ENCODE measurements around the gene TUBA4A.
"Not testable (repeated sequence)": the region's sequence is repeated elsewhere in the genome, so short reads cannot be mapped to it uniquely, and the experiment has no call there.

The TUBA4A gene

GRCh38 chr2:219287580-219288265 lies 34.0 kb upstream of the TUBA4A start:
- no peaks in the 10 kb centered on the region for H3K4me1 ChIP-seq (ENCODE audit: control insufficient read depth, insufficient read depth, low read length)
- H3K27ac ChIP-seq (ENCODE audit: extremely low read depth, low read depth, low read length) = no peak overlapping the region
- no peak overlapping the region for H3K4me3 ChIP-seq (ENCODE audit: low read depth, low read length)
- H3K36me3 ChIP-seq (ENCODE audit: control insufficient read depth in 2 of 2, insufficient read depth in 1 of 2, low read length in 2 of 2) = peaks cover 0 to 39% of the 10 kb centered on the region in 2 experiments; a peak in 1 of 3 replicates
- no peaks in the 10 kb centered on the region for H3K9me3 ChIP-seq (ENCODE audit: control insufficient read depth, insufficient read depth, low read depth, low read length)
- ChIA-PET POLR2A (interaction anchor here (0.6 kb wide), 1 partner anchor 76 kb away, joined by 4 read pairs; no protein-coding TSS in a partner anchor), CTCF (interaction anchor here (1.3 to 1.4 kb wide), 2 partner anchors 9 to 11 kb away, joined by 4 to 8 read pairs; partner anchors contain the start of gene DNAJB2)
- no peak for TF ChIP-seq ZNF792 (tag by site-specific recombination; IDR thresholded peaks at IDR 0.05)
- TF ChIP-seq ZNF692 (tag by site-specific recombination; IDR thresholded peaks at IDR 0.05) = no peak
- TF ChIP-seq HOXC10 (CRISPR knock-in tag; IDR thresholded peaks at IDR 0.05) = no peak
- TF ChIP-seq PRDM1 (tag by site-specific recombination; IDR thresholded peaks at IDR 0.05) = 0 out of 2 replicates have a peak, but pooled peaks have one; percentile 8

- TF ChIP-seq, protein P1, sequence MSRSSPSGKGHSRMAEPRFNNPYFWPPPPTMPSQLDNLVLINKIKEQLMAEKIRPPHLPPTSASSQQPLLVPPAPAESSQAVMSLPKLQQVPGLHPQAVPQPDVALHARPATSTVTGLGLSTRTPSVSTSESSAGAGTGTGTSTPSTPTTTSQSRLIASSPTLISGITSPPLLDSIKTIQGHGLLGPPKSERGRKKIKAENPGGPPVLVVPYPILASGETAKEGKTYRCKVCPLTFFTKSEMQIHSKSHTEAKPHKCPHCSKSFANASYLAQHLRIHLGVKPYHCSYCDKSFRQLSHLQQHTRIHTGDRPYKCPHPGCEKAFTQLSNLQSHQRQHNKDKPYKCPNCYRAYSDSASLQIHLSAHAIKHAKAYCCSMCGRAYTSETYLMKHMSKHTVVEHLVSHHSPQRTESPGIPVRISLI (tag by site-specific recombination; IDR thresholded peaks at IDR 0.05) = 0 out of 2 replicates have a peak, but pooled peaks have one; percentile 25
- not testable (repeated sequence) for H3K4me3 ChIP-seq (ENCODE audit: low read depth, low read length); H3K9me3 ChIP-seq (ENCODE audit: control insufficient read depth, insufficient read depth, low read depth, low read length); H3K4me1 ChIP-seq (ENCODE audit: control insufficient read depth, insufficient read depth, low read length); H3K27ac ChIP-seq (ENCODE audit: extremely low read depth, low read depth, low read length)
- peaks cover 0 to 45% of the 10 kb centered on the region in 2 experiments; a peak in 1 of 3 replicates for H3K36me3 ChIP-seq (ENCODE audit: control insufficient read depth in 2 of 2, insufficient read depth in 1 of 2, low read length in 2 of 2)
- ChIA-PET CTCF (interaction anchor here (1.3 to 1.4 kb wide), 2 partner anchors 9 to 10 kb away, joined by 4 to 8 read pairs; partner anchors contain the start of gene DNAJB2), POLR2A (interaction anchor here (1.6 kb wide), 1 partner anchor 8 kb away, joined by 4 read pairs; no protein-coding TSS in a partner anchor)
Observed at GRCh38 chr2:219287116-219287440, 33.4 kb upstream of the TUBA4A start.

DNA sequence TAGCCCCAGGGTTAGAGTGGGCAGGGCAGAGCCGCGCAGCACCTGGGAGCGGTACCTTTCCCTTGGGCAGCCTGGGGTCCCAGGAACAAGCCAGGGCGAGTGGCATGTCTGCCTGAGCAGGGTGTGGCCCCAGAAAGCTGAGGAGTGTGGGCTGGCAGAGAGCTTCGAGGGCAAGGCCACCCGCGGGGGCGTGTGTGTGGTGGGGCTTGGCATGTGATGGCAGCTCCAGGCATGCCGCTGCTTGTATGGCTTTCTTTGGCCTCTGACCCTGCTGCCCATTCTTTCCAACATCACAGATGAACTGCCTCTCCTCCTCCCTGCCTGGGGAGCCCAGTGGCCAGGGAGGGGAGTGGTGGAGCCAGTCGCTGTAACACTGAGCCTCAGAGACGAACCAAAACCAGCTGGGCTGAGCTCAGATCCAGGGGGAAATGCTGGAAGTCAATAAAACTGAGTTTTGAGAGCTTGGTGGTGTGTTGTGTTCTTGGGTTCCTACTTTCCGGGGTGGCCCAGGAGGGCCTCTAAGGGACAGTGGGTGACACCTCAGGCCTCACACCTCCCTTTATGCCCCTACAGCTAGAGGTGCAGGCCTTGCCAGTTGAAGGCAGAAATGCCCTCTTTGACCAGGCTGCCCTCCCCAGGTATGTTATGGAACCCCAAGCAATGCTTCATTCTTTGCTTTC lies 32.9 kb upstream of the TUBA4A start:
- CTCF ChIA-PET = interaction anchor here (0.6 to 15.0 kb wide), 4 partner anchors 8 to 207 kb away, joined by 4 to 297 read pairs (median 6); partner anchors contain the start of gene DNAJB2
- POLR2A ChIA-PET = interaction anchor here (0.9 to 1.6 kb wide), 2 partner anchors 8 to 80 kb away, joined by 3 to 4 read pairs; partner anchors contain the start of gene ZFAND2B
- peaks cover 0 to 50% of the 10 kb centered on the region in 2 experiments; a peak in 1 of 3 replicates for H3K36me3 ChIP-seq (ENCODE audit: control insufficient read depth in 2 of 2, insufficient read depth in 1 of 2, low read length in 2 of 2)
- no peak overlapping the region for H3K27ac ChIP-seq (ENCODE audit: extremely low read depth, low read depth, low read length)
- no peaks in the 10 kb centered on the region for H3K4me1 ChIP-seq (ENCODE audit: control insufficient read depth, insufficient read depth, low read length)
- H3K9me3 ChIP-seq (ENCODE audit: control insufficient read depth, insufficient read depth, low read depth, low read length) = no peaks in the 10 kb centered on the region
- H3K4me3 ChIP-seq (ENCODE audit: low read depth, low read length) = no peak overlapping the region
- TF ChIP-seq ZNF391 (tag by site-specific recombination; IDR thresholded peaks at IDR 0.05; ENCODE audit: borderline replicate concordance, low read depth) = no peak
- TF ChIP-seq ZBTB7A (tag by site-specific recombination; IDR thresholded peaks at IDR 0.05; ENCODE audit: low read depth) = no peak
- TF ChIP-seq SCRT1 (tag by site-specific recombination; IDR thresholded peaks at IDR 0.05; ENCODE audit: borderline replicate concordance) = no peak
- TF ChIP-seq ZNF658 (tag by site-specific recombination; IDR thresholded peaks at IDR 0.05) = no peak
- no peak for TF ChIP-seq ZNF791 (tag by site-specific recombination; IDR thresholded peaks at IDR 0.05)
- peak; percentile 46 for TF ChIP-seq EGR2 (tag by site-specific recombination; IDR thresholded peaks at IDR 0.05; ENCODE audit: low read depth)
- no peak for TF ChIP-seq ZNF211 (tag by site-specific recombination; IDR thresholded peaks at IDR 0.05; ENCODE audit: low read depth)
- peak; percentile 85 for TF ChIP-seq ZBTB20 (tag by site-specific recombination; IDR thresholded peaks at IDR 0.05)
- TF ChIP-seq KLF7 (tag by site-specific recombination; IDR thresholded peaks at IDR 0.05; ENCODE audit: borderline replicate concordance) = no peak
- TF ChIP-seq ZFP3 (tag by site-specific recombination; IDR thresholded peaks at IDR 0.05; ENCODE audit: low read depth) = no peak
- TF ChIP-seq, protein P2, sequence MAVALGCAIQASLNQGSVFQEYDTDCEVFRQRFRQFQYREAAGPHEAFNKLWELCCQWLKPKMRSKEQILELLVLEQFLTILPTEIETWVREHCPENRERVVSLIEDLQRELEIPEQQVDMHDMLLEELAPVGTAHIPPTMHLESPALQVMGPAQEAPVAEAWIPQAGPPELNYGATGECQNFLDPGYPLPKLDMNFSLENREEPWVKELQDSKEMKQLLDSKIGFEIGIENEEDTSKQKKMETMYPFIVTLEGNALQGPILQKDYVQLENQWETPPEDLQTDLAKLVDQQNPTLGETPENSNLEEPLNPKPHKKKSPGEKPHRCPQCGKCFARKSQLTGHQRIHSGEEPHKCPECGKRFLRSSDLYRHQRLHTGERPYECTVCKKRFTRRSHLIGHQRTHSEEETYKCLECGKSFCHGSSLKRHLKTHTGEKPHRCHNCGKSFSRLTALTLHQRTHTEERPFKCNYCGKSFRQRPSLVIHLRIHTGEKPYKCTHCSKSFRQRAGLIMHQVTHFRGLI (tag by site-specific recombination; IDR thresholded peaks at IDR 0.05) = peak; percentile 54; the same call in 1 of the 2 replicates
- TF ChIP-seq ZNF621 (tag by site-specific recombination; IDR thresholded peaks at IDR 0.05) = no peak
- TF ChIP-seq, protein P3, sequence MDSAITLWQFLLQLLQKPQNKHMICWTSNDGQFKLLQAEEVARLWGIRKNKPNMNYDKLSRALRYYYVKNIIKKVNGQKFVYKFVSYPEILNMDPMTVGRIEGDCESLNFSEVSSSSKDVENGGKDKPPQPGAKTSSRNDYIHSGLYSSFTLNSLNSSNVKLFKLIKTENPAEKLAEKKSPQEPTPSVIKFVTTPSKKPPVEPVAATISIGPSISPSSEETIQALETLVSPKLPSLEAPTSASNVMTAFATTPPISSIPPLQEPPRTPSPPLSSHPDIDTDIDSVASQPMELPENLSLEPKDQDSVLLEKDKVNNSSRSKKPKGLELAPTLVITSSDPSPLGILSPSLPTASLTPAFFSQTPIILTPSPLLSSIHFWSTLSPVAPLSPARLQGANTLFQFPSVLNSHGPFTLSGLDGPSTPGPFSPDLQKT (IDR thresholded peaks at IDR 0.05; ENCODE audit: borderline replicate concordance, low read depth, low read length) = no peak
- no peak for TF ChIP-seq ZNF792 (tag by site-specific recombination; IDR thresholded peaks at IDR 0.05)
- TF ChIP-seq, protein P4, sequence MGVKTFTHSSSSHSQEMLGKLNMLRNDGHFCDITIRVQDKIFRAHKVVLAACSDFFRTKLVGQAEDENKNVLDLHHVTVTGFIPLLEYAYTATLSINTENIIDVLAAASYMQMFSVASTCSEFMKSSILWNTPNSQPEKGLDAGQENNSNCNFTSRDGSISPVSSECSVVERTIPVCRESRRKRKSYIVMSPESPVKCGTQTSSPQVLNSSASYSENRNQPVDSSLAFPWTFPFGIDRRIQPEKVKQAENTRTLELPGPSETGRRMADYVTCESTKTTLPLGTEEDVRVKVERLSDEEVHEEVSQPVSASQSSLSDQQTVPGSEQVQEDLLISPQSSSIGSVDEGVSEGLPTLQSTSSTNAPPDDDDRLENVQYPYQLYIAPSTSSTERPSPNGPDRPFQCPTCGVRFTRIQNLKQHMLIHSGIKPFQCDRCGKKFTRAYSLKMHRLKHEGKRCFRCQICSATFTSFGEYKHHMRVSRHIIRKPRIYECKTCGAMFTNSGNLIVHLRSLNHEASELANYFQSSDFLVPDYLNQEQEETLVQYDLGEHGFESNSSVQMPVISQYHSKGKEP (tag by site-specific recombination; IDR thresholded peaks at IDR 0.05) = no peak
